ENCODE measurements around the gene NDE1.

- TF ChIP-seq CTCF (IDR thresholded peaks at IDR 0.05), result no peak
- TF ChIP-seq POLR2A (IDR thresholded peaks at IDR 0.05), result no peak
- no peak for TF ChIP-seq POLR2AphosphoS5 (IDR thresholded peaks at IDR 0.05)
These were observed 8.1 kb upstream of the NDE1 start for GRCh38 chr16:15641753-15642556.

All from prostate gland (tissue), 2 donors.